ENCODE measurements around the gene OSBPL1A. TPM values are rescaled to one million over a fixed set of nuclear protein-coding genes. Genes with fewer than 3 reads are reported as not detected.

Gene OSBPL1A
- polyA plus RNA-seq, 1 donor, result 30.3 TPM

GRCh38 chr18:24140697-24141096 lies 256.9 kb downstream of the OSBPL1A start:
- H3K27me3 ChIP-seq (ENCODE audit: control insufficient read depth, insufficient read depth, low read length), result peaks cover 3% of the 10 kb centered on the region
- peaks cover 2% of the 10 kb centered on the region for H3K9me3 ChIP-seq (ENCODE audit: control insufficient read depth, low read depth, low read length)
- no peak for DNase-seq
- no peaks in the 10 kb centered on the region for H3K4me1 ChIP-seq (ENCODE audit: control insufficient read depth, insufficient read depth, low read length)
- no CpG with 5 or more reads among the region's 2 CpGs for WGBS (ENCODE audit: insufficient coverage, low lambda C conversion rate)
- no peaks in the 10 kb centered on the region for H3K36me3 ChIP-seq (ENCODE audit: control insufficient read depth, insufficient read depth, low read length)
- no peak overlapping the region for H3K4me3 ChIP-seq (ENCODE audit: low read length)
- no peak overlapping the region for H3K27ac ChIP-seq (ENCODE audit: low read length)

- Histone ChIP-seq H3K36me3 (ENCODE audit: control insufficient read depth, insufficient read depth, low read length) (no peaks in the 10 kb centered on the region), H3K27ac (ENCODE audit: low read length) (peak within 1 kb of the TSS; percentile 6), H3K9me3 (ENCODE audit: control insufficient read depth, low read depth, low read length) (peaks cover 2% of the 10 kb centered on the region), H3K27me3 (ENCODE audit: control insufficient read depth, insufficient read depth, low read length) (peaks cover 3% of the 10 kb centered on the region), H3K4me3 (ENCODE audit: low read length) (peak within 1 kb of the TSS; percentile 56), H3K4me1 (ENCODE audit: control insufficient read depth, insufficient read depth, low read length) (no peaks in the 10 kb centered on the region)
- peak; percentile 69 to 75 for DNase-seq
- 10% methylated on average over 2 of the region's 63 CpGs for WGBS (ENCODE audit: insufficient coverage, low lambda C conversion rate)
Observed at GRCh38 chr18:24138789-24139616, 258.6 kb downstream of the OSBPL1A start, which contains the start of gene CABYR. Gene CABYR (plus strand): TSS chr18:24139062. CDS start chr18:24143115, 4,053 bp downstream.

- no peak for DNase-seq
- Histone ChIP-seq H3K27me3 (ENCODE audit: control insufficient read depth, insufficient read depth, low read length) (peaks cover 3% of the 10 kb centered on the region), H3K36me3 (ENCODE audit: control insufficient read depth, insufficient read depth, low read length) (no peaks in the 10 kb centered on the region), H3K4me1 (ENCODE audit: control insufficient read depth, insufficient read depth, low read length) (no peaks in the 10 kb centered on the region), H3K9me3 (ENCODE audit: control insufficient read depth, low read depth, low read length) (peaks cover 2% of the 10 kb centered on the region), H3K4me3 (ENCODE audit: low read length) (peak overlapping the region; percentile 56), H3K27ac (ENCODE audit: low read length) (peak overlapping the region; percentile 6)
- 20% methylated on average over 1 of the region's 7 CpGs for WGBS (ENCODE audit: insufficient coverage, low lambda C conversion rate)
Observed at GRCh38 chr18:24138409-24138788, 259.2 kb downstream of the OSBPL1A start.

- H3K4me3 ChIP-seq (ENCODE audit: low read length), result no peak overlapping the region
- no peaks in the 10 kb centered on the region for H3K4me1 ChIP-seq (ENCODE audit: control insufficient read depth, insufficient read depth, low read length)
- peaks cover 2% of the 10 kb centered on the region for H3K9me3 ChIP-seq (ENCODE audit: control insufficient read depth, low read depth, low read length)
- no peak for DNase-seq
- H3K27ac ChIP-seq (ENCODE audit: low read length), result no peak overlapping the region
- peaks cover 3% of the 10 kb centered on the region for H3K27me3 ChIP-seq (ENCODE audit: control insufficient read depth, insufficient read depth, low read length)
- peaks cover 4% of the 10 kb centered on the region for H3K36me3 ChIP-seq (ENCODE audit: control insufficient read depth, insufficient read depth, low read length)
- WGBS (ENCODE audit: insufficient coverage, low lambda C conversion rate), result 67% methylated on average over 1 of the region's 3 CpGs
Observed at GRCh38 chr18:24136967-24137373, 260.7 kb downstream of the OSBPL1A start.

- H3K27me3 ChIP-seq (ENCODE audit: control insufficient read depth, insufficient read depth, low read length), result no peaks in the 10 kb centered on the region
- peaks cover 4% of the 10 kb centered on the region for H3K36me3 ChIP-seq (ENCODE audit: control insufficient read depth, insufficient read depth, low read length)
- WGBS (ENCODE audit: insufficient coverage, low lambda C conversion rate), result 57% methylated on average over 1 of the region's 2 CpGs
- no peaks in the 10 kb centered on the region for H3K9me3 ChIP-seq (ENCODE audit: control insufficient read depth, low read depth, low read length)
- peak overlapping the region; percentile 62 for H3K27ac ChIP-seq (ENCODE audit: low read length)
- H3K4me1 ChIP-seq (ENCODE audit: control insufficient read depth, insufficient read depth, low read length), result no peaks in the 10 kb centered on the region
- H3K4me3 ChIP-seq (ENCODE audit: low read length), result no peak overlapping the region
- DNase-seq, result peak; percentile 46 to 64
Observed at GRCh38 chr18:24130494-24130893, 267.1 kb downstream of the OSBPL1A start.

GRCh38 chr18:24128700-24129099 lies 268.9 kb downstream of the OSBPL1A start:
- H3K4me1 ChIP-seq (ENCODE audit: control insufficient read depth, insufficient read depth, low read length), result no peaks in the 10 kb centered on the region
- no peak for DNase-seq
- H3K36me3 ChIP-seq (ENCODE audit: control insufficient read depth, insufficient read depth, low read length), result peaks cover 4% of the 10 kb centered on the region
- 96% methylated on average over 4 of the region's 4 CpGs for WGBS (ENCODE audit: insufficient coverage, low lambda C conversion rate)
- no peak overlapping the region for H3K4me3 ChIP-seq (ENCODE audit: low read length)
- H3K27me3 ChIP-seq (ENCODE audit: control insufficient read depth, insufficient read depth, low read length), result no peaks in the 10 kb centered on the region
- H3K27ac ChIP-seq (ENCODE audit: low read length), result no peak overlapping the region
- H3K9me3 ChIP-seq (ENCODE audit: control insufficient read depth, low read depth, low read length), result no peaks in the 10 kb centered on the region

GRCh38 chr18:24127735-24128134 lies 269.9 kb downstream of the OSBPL1A start:
- peak in 1 of 2 donors; percentile 14 for DNase-seq
- Histone ChIP-seq H3K9me3 (ENCODE audit: control insufficient read depth, low read depth, low read length) (no peaks in the 10 kb centered on the region), H3K4me3 (ENCODE audit: low read length) (no peak overlapping the region), H3K27ac (ENCODE audit: low read length) (no peak overlapping the region), H3K4me1 (ENCODE audit: control insufficient read depth, insufficient read depth, low read length) (no peaks in the 10 kb centered on the region), H3K36me3 (ENCODE audit: control insufficient read depth, insufficient read depth, low read length) (peaks cover 4% of the 10 kb centered on the region), H3K27me3 (ENCODE audit: control insufficient read depth, insufficient read depth, low read length) (no peaks in the 10 kb centered on the region)
- no CpG with 5 or more reads among the region's 3 CpGs for WGBS (ENCODE audit: insufficient coverage, low lambda C conversion rate)

GRCh38 chr18:24126155-24126961 lies 271.3 kb downstream of the OSBPL1A start:
- no peaks in the 10 kb centered on the region for H3K27me3 ChIP-seq (ENCODE audit: control insufficient read depth, insufficient read depth, low read length)
- no CpG with 5 or more reads among the region's 3 CpGs for WGBS (ENCODE audit: insufficient coverage, low lambda C conversion rate)
- no peak overlapping the region for H3K27ac ChIP-seq (ENCODE audit: low read length)
- no peaks in the 10 kb centered on the region for H3K9me3 ChIP-seq (ENCODE audit: control insufficient read depth, low read depth, low read length)
- no peak overlapping the region for H3K4me3 ChIP-seq (ENCODE audit: low read length)
- no peak for DNase-seq
- no peaks in the 10 kb centered on the region for H3K36me3 ChIP-seq (ENCODE audit: control insufficient read depth, insufficient read depth, low read length)
- no peaks in the 10 kb centered on the region for H3K4me1 ChIP-seq (ENCODE audit: control insufficient read depth, insufficient read depth, low read length)

- Histone ChIP-seq H3K4me1 (ENCODE audit: control insufficient read depth, insufficient read depth, low read length) (no peaks in the 10 kb centered on the region), H3K27me3 (ENCODE audit: control insufficient read depth, insufficient read depth, low read length) (no peaks in the 10 kb centered on the region), H3K27ac (ENCODE audit: low read length) (no peak overlapping the region), H3K36me3 (ENCODE audit: control insufficient read depth, insufficient read depth, low read length) (peaks cover 3% of the 10 kb centered on the region), H3K4me3 (ENCODE audit: low read length) (no peak overlapping the region), H3K9me3 (ENCODE audit: control insufficient read depth, low read depth, low read length) (no peaks in the 10 kb centered on the region)
- DNase-seq, result no peak
- WGBS (ENCODE audit: insufficient coverage, low lambda C conversion rate), result no CpG with 5 or more reads among the region's 2 CpGs
Observed at GRCh38 chr18:24121625-24122024, 276.0 kb downstream of the OSBPL1A start.

GRCh38 chr18:24120676-24121075 lies 276.9 kb downstream of the OSBPL1A start:
- Histone ChIP-seq H3K27ac (ENCODE audit: low read length) (no peak overlapping the region), H3K9me3 (ENCODE audit: control insufficient read depth, low read depth, low read length) (no peaks in the 10 kb centered on the region), H3K27me3 (ENCODE audit: control insufficient read depth, insufficient read depth, low read length) (no peaks in the 10 kb centered on the region), H3K4me1 (ENCODE audit: control insufficient read depth, insufficient read depth, low read length) (no peaks in the 10 kb centered on the region), H3K4me3 (ENCODE audit: low read length) (no peak overlapping the region), H3K36me3 (ENCODE audit: control insufficient read depth, insufficient read depth, low read length) (peaks cover 3% of the 10 kb centered on the region)
- 100% methylated on average over 1 of the region's 4 CpGs for WGBS (ENCODE audit: insufficient coverage, low lambda C conversion rate)
- DNase-seq, result no peak

Measured in large intestine (tissue), 3 donors.